Esophagus squamous epithelium (tissue), 5 donors: ENCODE results near the gene FKBP8. TPM values are rescaled to one million over a fixed set of nuclear protein-coding genes. Genes with fewer than 3 reads are reported as not detected.

Experiments
- DNase-seq: peaks from one replicate; lab custom pipeline; 2025; lab: John Stamatoyannopoulos, UW
- H3K27ac ChIP-seq, 4 donors: fragments of 200-600 bp; sonication (generic); one replicate each; pipeline ENCODE4 v1.5.1; 2016 to 2019; ENCODE audit warnings: mild to moderate bottlenecking in 1 of 4
- H3K27me3 ChIP-seq, 4 donors: fragments of 200-600 bp; sonication (generic); 1 replicate in 3 of 4; 2 replicates in 1 of 4; pipeline versions ENCODE4 v1.5.1 to v1.6.0; 2017 to 2021; ENCODE audit warnings: antibody characterized with exemption in 1 of 4
- H3K36me3 ChIP-seq, 3 donors: fragments of 200-600 bp; sonication (generic); one replicate each; pipeline ENCODE4 v1.5.1; 2016 to 2019
- H3K4me1 ChIP-seq, 3 donors: fragments of 200-600 bp; sonication (generic); one replicate each; pipeline ENCODE4 v1.5.1; 2017 to 2019
- H3K4me3 ChIP-seq, 4 donors: fragments of 200-600 bp; sonication (generic); 1 replicate in 3 of 4; 2 replicates in 1 of 4; pipeline ENCODE4 v1.5.1; 2016 to 2019; ENCODE audit warnings: mild to moderate bottlenecking in 2 of 4, moderate library complexity in 1 of 4
- H3K9me3 ChIP-seq, 3 donors: fragments of 200-600 bp; sonication (generic); one replicate each; pipeline ENCODE4 v1.5.1; 2016 to 2019
- CTCF ChIP-seq, 6 experiments: fragments of 450-650 bp in 4 of 6; fragments of 200-600 bp in 2 of 6; sonication (generic) in 2 of 6; IDR thresholded peaks; one replicate each; pipeline ENCODE4 v1.5.1; 2016 to 2019; ENCODE audit warnings: antibody characterized with exemption in 6 of 6, mild to moderate bottlenecking in 4 of 6, moderate library complexity in 4 of 6
- POLR2A ChIP-seq, 4 donors: fragments of 450-650 bp; IDR thresholded peaks; one replicate each; pipeline ENCODE4 v1.6.1; 2017; ENCODE audit warnings: antibody characterized with exemption in 4 of 4, mild to moderate bottlenecking in 4 of 4, moderate library complexity in 3 of 4
- WGBS, 2 donors: methylation state at CpG; one replicate each; pipeline ENCODE4 v1.1.5; 2018; 5-methylcytosine and 5-hydroxymethylcytosine counted together
- intact Hi-C: fragments of 100-400 bp; cut with DNase I; formaldehyde crosslinking; loops from one replicate; pipeline ENCODE4 v1.15.0; 2022
- total RNA-seq, 4 donors: library from RNA; depleted of rRNA; stranded (reverse); fragments of >200 nt; gene quantifications; one replicate each; pipeline ENCODE4 v1.1.0, GENCODE V29; 2016
- donor health status: DM: yes; HTN: yes; CAD: no.

FKBP8 gene
- total RNA-seq, 4 donors from 2014 or later, result 132 to 273 (median 247) TPM

GRCh38 chr19:18571564-18572344 lies 28.4 kb upstream of the FKBP8 start, which contains the start of gene UBA52:
UBA52 (plus strand) TSS chr19:18571857; CDS start chr19:18573301, 1,444 bp downstream.
- peak within 1 kb of the TSS; percentile 78 to 95 (median 86) for H3K4me3 ChIP-seq
- WGBS, 2 donors, result 0% methylated on average over 33 to 45 of the region's 75 CpGs
- intact Hi-C loops, result loop anchor here (10.0 kb wide), 1 partner anchor 97 kb away; no protein-coding TSS in a partner anchor
- DNase-seq, result peak; percentile 86
- H3K27ac ChIP-seq, result peak within 1 kb of the TSS; percentile 92 to 97 (median 96)
- peaks cover 12 to 30% (median 21%) of the 10 kb centered on the region in 3 donors for H3K4me1 ChIP-seq
- peaks cover 34 to 72% (median 37%) of the 10 kb centered on the region in 3 donors for H3K36me3 ChIP-seq
- no peaks in the 10 kb centered on the region for H3K9me3 ChIP-seq
- TF ChIP-seq POLR2A (IDR thresholded peaks at IDR 0.05) (peak in 3 of 4 donors; percentile 83 to 91 (median 90)), CTCF (IDR thresholded peaks at IDR 0.05) (peak in 2 of 6 experiments; percentile 4 to 24)
- no peaks in the 10 kb centered on the region for H3K27me3 ChIP-seq

GRCh38 chr19:18568367-18568766 lies 25.0 kb upstream of the FKBP8 start:
- Histone ChIP-seq H3K27ac (no peak overlapping the region), H3K27me3 (no peaks in the 10 kb centered on the region), H3K36me3 (peaks cover 19 to 72% (median 44%) of the 10 kb centered on the region in 3 donors), H3K9me3 (no peaks in the 10 kb centered on the region), H3K4me3 (no peak overlapping the region), H3K4me1 (peaks cover 12 to 22% (median 15%) of the 10 kb centered on the region in 3 donors)
- DNase-seq, result no peak
- no peak for TF ChIP-seq POLR2A (IDR thresholded peaks at IDR 0.05)
- TF ChIP-seq CTCF (IDR thresholded peaks at IDR 0.05), result no peak
- 100% methylated on average over 1 of the region's 15 CpGs for WGBS, 2 donors
- intact Hi-C loops, result no loop called here

GRCh38 chr19:18566953-18567352 lies 23.6 kb upstream of the FKBP8 start:
- WGBS, 2 donors, result 83 to 100% methylated on average over 2 to 5 of the region's 8 CpGs
- no peaks in the 10 kb centered on the region for H3K27me3 ChIP-seq
- TF ChIP-seq CTCF (IDR thresholded peaks at IDR 0.05) (no peak), POLR2A (IDR thresholded peaks at IDR 0.05) (no peak)
- H3K36me3 ChIP-seq, result peaks cover 18 to 81% (median 44%) of the 10 kb centered on the region in 3 donors
- peaks cover 0 to 17% (median 3%) of the 10 kb centered on the region in 3 donors for H3K4me1 ChIP-seq
- H3K4me3 ChIP-seq, result no peak overlapping the region
- no peaks in the 10 kb centered on the region for H3K9me3 ChIP-seq
- no peak overlapping the region for H3K27ac ChIP-seq
- intact Hi-C loops, result no loop called here
- no peak for DNase-seq

GRCh38 chr19:18562086-18562485 lies 18.7 kb upstream of the FKBP8 start:
- 74 to 83% methylated on average over 8 to 12 of the region's 14 CpGs for WGBS, 2 donors

More at GRCh38 chr19:18562086-18562485, 18.7 kb upstream of the FKBP8 start:
- TF ChIP-seq CTCF (IDR thresholded peaks at IDR 0.05) (no peak), POLR2A (IDR thresholded peaks at IDR 0.05) (no peak)
- no peaks in the 10 kb centered on the region for H3K27me3 ChIP-seq
- peaks cover 5 to 36% (median 14%) of the 10 kb centered on the region in 3 donors for H3K4me1 ChIP-seq
- intact Hi-C loops, result no loop called here
- H3K4me3 ChIP-seq, result no peak overlapping the region
- H3K9me3 ChIP-seq, result no peaks in the 10 kb centered on the region
- peak overlapping the region; percentile 3 to 81 (median 62) for H3K27ac ChIP-seq
- H3K36me3 ChIP-seq, result peaks cover 8 to 56% (median 26%) of the 10 kb centered on the region in 3 donors
- DNase-seq, result no peak
